KOPT-K1 (cell line): ENCODE data around the gene RRAS2.

Experiments used
- H3K27ac ChIP-seq: fragments of 200-600 bp; sonication (generic); 2 replicates; pipeline ENCODE4 v1.5.1; 2016; ENCODE audit warnings: antibody characterized with exemption, mild to moderate bottlenecking, low read depth, low read length; ENCODE audit not compliant: poor library complexity, severe bottlenecking
- H3K36me3 ChIP-seq: fragments of 200-600 bp; sonication (generic); 2 replicates; pipeline ENCODE4 v1.5.1; 2017; ENCODE audit warnings: antibody characterized with exemption, mild to moderate bottlenecking, low read length, moderate library complexity; ENCODE audit not compliant: insufficient read depth
- H3K9me3 ChIP-seq: fragments of 200-600 bp; sonication (generic); 2 replicates; pipeline ENCODE4 v1.5.1; 2017; ENCODE audit warnings: antibody characterized with exemption, low read length, mild to moderate bottlenecking; ENCODE audit not compliant: insufficient read depth, poor library complexity, severe bottlenecking

Gene RRAS2

GRCh38 chr11:14336507-14337503 lies 22.2 kb downstream of the RRAS2 start:
- Histone ChIP-seq H3K9me3 (peaks cover 43% of the 10 kb centered on the region), H3K27ac (no peak overlapping the region), H3K36me3 (peaks cover 13% of the 10 kb centered on the region; the same call in 1 of the 2 replicates)

GRCh38 chr11:14335712-14336111 lies 23.3 kb downstream of the RRAS2 start:
- Histone ChIP-seq H3K27ac (no peak overlapping the region), H3K36me3 (peaks cover 7% of the 10 kb centered on the region; the same call in 1 of the 2 replicates), H3K9me3 (peaks cover 38% of the 10 kb centered on the region)

- Histone ChIP-seq H3K27ac (no peak overlapping the region), H3K36me3 (no peaks in the 10 kb centered on the region; the same call in 1 of the 2 replicates), H3K9me3 (peaks cover 31% of the 10 kb centered on the region)
Measured at GRCh38 chr11:14334893-14335292, 24.1 kb downstream of the RRAS2 start.

GRCh38 chr11:14334192-14334591 lies 24.8 kb downstream of the RRAS2 start:
- H3K27ac ChIP-seq, result no peak overlapping the region
- H3K9me3 ChIP-seq, result peaks cover 31% of the 10 kb centered on the region
- no peaks in the 10 kb centered on the region; the same call in 1 of the 2 replicates for H3K36me3 ChIP-seq

GRCh38 chr11:14331476-14332136 lies 27.4 kb downstream of the RRAS2 start:
- peaks cover 8% of the 10 kb centered on the region for H3K9me3 ChIP-seq
- H3K27ac ChIP-seq, result no peak overlapping the region
- H3K36me3 ChIP-seq, result no peaks in the 10 kb centered on the region; the same call in 1 of the 2 replicates

- no peak overlapping the region for H3K27ac ChIP-seq
- peaks cover under 1% of the 10 kb centered on the region for H3K9me3 ChIP-seq
- H3K36me3 ChIP-seq, result no peaks in the 10 kb centered on the region
Measured at GRCh38 chr11:14330881-14331280, 28.1 kb downstream of the RRAS2 start.

GRCh38 chr11:14329702-14330101 lies 29.3 kb downstream of the RRAS2 start:
- H3K36me3 ChIP-seq, result no peaks in the 10 kb centered on the region
- H3K9me3 ChIP-seq, result no peaks in the 10 kb centered on the region
- no peak overlapping the region for H3K27ac ChIP-seq

GRCh38 chr11:14327116-14327515 lies 31.9 kb downstream of the RRAS2 start:
- Histone ChIP-seq H3K36me3 (no peaks in the 10 kb centered on the region), H3K27ac (no peak overlapping the region), H3K9me3 (no peaks in the 10 kb centered on the region)

GRCh38 chr11:14323118-14323676 lies 35.8 kb downstream of the RRAS2 start:
- Histone ChIP-seq H3K36me3 (no peaks in the 10 kb centered on the region), H3K27ac (no peak overlapping the region)

GRCh38 chr11:14322510-14322909 lies 36.5 kb downstream of the RRAS2 start:
- H3K9me3 ChIP-seq, result no peaks in the 10 kb centered on the region
- H3K27ac ChIP-seq, result no peak overlapping the region
- no peaks in the 10 kb centered on the region for H3K36me3 ChIP-seq

More at GRCh38 chr11:14323118-14323676, 35.8 kb downstream of the RRAS2 start:
- no peaks in the 10 kb centered on the region for H3K9me3 ChIP-seq

- H3K9me3 ChIP-seq, result no peaks in the 10 kb centered on the region
- H3K36me3 ChIP-seq, result no peaks in the 10 kb centered on the region
- H3K27ac ChIP-seq, result peak overlapping the region; percentile 19
Measured at GRCh38 chr11:14320020-14320419, 39.0 kb downstream of the RRAS2 start.

GRCh38 chr11:14318581-14318981 lies 40.4 kb downstream of the RRAS2 start:
- Histone ChIP-seq H3K27ac (no peak overlapping the region), H3K36me3 (no peaks in the 10 kb centered on the region), H3K9me3 (no peaks in the 10 kb centered on the region)

- no peak overlapping the region for H3K27ac ChIP-seq
- no peaks in the 10 kb centered on the region for H3K36me3 ChIP-seq
- no peaks in the 10 kb centered on the region for H3K9me3 ChIP-seq
Measured at GRCh38 chr11:14317659-14318325, 41.2 kb downstream of the RRAS2 start.

- Histone ChIP-seq H3K36me3 (no peaks in the 10 kb centered on the region), H3K9me3 (no peaks in the 10 kb centered on the region), H3K27ac (no peak overlapping the region)
Measured at GRCh38 chr11:14315130-14315529, 43.9 kb downstream of the RRAS2 start.

- Histone ChIP-seq H3K36me3 (no peaks in the 10 kb centered on the region), H3K27ac (no peak overlapping the region), H3K9me3 (no peaks in the 10 kb centered on the region)
Measured at GRCh38 chr11:14314127-14314526, 44.9 kb downstream of the RRAS2 start.
